NCI-H69 (cell line): ENCODE data around the gene FHAD1.
A peak's percentile ranks its signal among the peaks of the same experiment; 100 is the strongest.
"Not testable (repeated sequence)": the region's sequence is repeated elsewhere in the genome, so short reads cannot be mapped to it uniquely, and the experiment has no call there.

ENCODE experiments used
- DNase-seq: peaks from one replicate; lab custom pipeline; 2025; lab: John Stamatoyannopoulos, UW

The FHAD1 gene

GRCh38 chr1:15305468-15305770 lies 58.4 kb downstream of the FHAD1 start:
- no peak for DNase-seq

GRCh38 chr1:15306352-15306751 lies 59.3 kb downstream of the FHAD1 start:
- DNase-seq = not testable (repeated sequence)

GRCh38 chr1:15308135-15308534 lies 61.1 kb downstream of the FHAD1 start:
- no peak for DNase-seq

- DNase-seq = no peak
Observed at GRCh38 chr1:15308621-15309027, 61.6 kb downstream of the FHAD1 start.

- no peak for DNase-seq
Observed at GRCh38 chr1:15309687-15310086, 62.7 kb downstream of the FHAD1 start.

GRCh38 chr1:15310544-15310943 lies 63.5 kb downstream of the FHAD1 start:
- DNase-seq = no peak

GRCh38 chr1:15311122-15311822 lies 64.2 kb downstream of the FHAD1 start:
- no peak for DNase-seq

- no peak for DNase-seq
Observed at GRCh38 chr1:15311880-15312279, 64.9 kb downstream of the FHAD1 start.

GRCh38 chr1:15312626-15313411 lies 65.8 kb downstream of the FHAD1 start:
- DNase-seq = no peak

GRCh38 chr1:15314328-15315281 lies 67.6 kb downstream of the FHAD1 start:
- no peak for DNase-seq

- DNase-seq = no peak
Observed at GRCh38 chr1:15315815-15316214, 68.8 kb downstream of the FHAD1 start.

- DNase-seq = no peak
Observed at GRCh38 chr1:15316510-15316909, 69.5 kb downstream of the FHAD1 start.

GRCh38 chr1:15320267-15320666 lies 73.2 kb downstream of the FHAD1 start:
- no peak for DNase-seq

GRCh38 chr1:15321601-15322000 lies 74.6 kb downstream of the FHAD1 start:
- no peak for DNase-seq

- DNase-seq = no peak
Observed at GRCh38 chr1:15322648-15323350, 75.8 kb downstream of the FHAD1 start.

GRCh38 chr1:15323351-15323988 lies 76.4 kb downstream of the FHAD1 start:
- DNase-seq = peak; percentile 62

- peak; percentile 7 for DNase-seq
Observed at GRCh38 chr1:15323989-15324868, 77.2 kb downstream of the FHAD1 start.

- DNase-seq = no peak
Observed at GRCh38 chr1:15324869-15325335, 77.9 kb downstream of the FHAD1 start.

GRCh38 chr1:15325375-15326085 lies 78.5 kb downstream of the FHAD1 start:
- DNase-seq = no peak
